B cell (primary cell): ENCODE data around the gene ZNF787.

Source experiments
- EZH2 ChIP-seq: IDR thresholded peaks from 2 replicates; pipeline ENCODE4 v1.6.1; 2012; ENCODE audit warnings: borderline replicate concordance, low read depth, mild to moderate bottlenecking, moderate library complexity, low read length; ENCODE audit not compliant: insufficient read depth, poor library complexity, severe bottlenecking
- TF ChIP-seq, protein P1 (sequence below): fragments of 200-600 bp; IDR thresholded peaks from one replicate; pipeline ENCODE4 v1.8.0; 2022; ENCODE audit warnings: antibody characterized with exemption, mild to moderate bottlenecking

DNA sequence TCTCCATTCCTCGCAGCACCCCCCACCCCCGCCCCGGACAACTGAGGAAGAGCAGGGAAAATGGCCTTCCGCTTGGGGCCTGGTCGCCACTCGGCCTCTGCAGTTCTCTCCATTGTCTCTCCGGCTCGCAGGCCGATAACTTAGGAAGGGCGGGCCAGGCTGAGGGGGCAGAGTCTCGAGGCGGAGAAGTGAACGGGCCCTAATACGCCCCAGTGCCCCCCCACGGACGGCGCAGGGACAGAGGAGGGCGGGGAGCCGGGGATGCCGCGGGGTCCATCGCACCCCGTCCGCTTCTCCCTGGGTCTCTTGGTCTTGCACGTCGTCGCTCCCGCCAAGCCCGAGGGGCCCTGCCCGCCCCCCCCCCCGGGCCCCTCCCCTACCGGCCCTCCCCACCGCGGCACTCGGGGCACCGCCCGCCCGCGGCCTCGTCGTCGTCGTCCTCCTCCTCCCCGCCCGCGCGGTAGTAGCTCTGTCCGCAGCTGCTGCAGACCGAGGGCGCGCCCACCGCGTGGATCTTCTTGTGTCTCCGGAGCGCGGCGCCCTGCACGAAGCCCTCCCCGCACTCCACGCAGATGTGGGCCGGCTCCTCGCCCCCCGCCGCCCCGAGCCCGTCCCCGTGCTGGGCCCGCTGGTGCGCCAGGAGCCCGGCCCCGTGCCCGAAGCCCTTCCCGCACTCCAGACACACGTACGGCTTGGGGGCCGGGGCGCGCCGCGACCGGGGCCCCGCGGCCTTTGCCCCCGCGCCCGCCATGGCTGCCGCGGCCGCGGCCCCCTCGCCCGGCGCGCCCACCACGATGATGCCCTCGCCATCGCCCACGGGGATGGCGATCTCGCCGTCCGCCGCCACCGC lies 33.2 kb downstream of the ZNF787 start:
- TF ChIP-seq, protein P1, sequence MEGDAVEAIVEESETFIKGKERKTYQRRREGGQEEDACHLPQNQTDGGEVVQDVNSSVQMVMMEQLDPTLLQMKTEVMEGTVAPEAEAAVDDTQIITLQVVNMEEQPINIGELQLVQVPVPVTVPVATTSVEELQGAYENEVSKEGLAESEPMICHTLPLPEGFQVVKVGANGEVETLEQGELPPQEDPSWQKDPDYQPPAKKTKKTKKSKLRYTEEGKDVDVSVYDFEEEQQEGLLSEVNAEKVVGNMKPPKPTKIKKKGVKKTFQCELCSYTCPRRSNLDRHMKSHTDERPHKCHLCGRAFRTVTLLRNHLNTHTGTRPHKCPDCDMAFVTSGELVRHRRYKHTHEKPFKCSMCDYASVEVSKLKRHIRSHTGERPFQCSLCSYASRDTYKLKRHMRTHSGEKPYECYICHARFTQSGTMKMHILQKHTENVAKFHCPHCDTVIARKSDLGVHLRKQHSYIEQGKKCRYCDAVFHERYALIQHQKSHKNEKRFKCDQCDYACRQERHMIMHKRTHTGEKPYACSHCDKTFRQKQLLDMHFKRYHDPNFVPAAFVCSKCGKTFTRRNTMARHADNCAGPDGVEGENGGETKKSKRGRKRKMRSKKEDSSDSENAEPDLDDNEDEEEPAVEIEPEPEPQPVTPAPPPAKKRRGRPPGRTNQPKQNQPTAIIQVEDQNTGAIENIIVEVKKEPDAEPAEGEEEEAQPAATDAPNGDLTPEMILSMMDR = no peak
- no peak for TF ChIP-seq EZH2
